Liver (tissue), 9 donors: ENCODE results near the gene LRRC45. TPM values are rescaled to one million over a fixed set of nuclear protein-coding genes. Genes with fewer than 3 reads are reported as not detected.

Experiments used
- DNase-seq: peaks from one replicate; pipeline ENCODE4 v3.0.0-alpha.2; 2017; ENCODE audit warnings: low spot score
- H3K27ac ChIP-seq, 2 donors: one replicate each; pipeline ENCODE4 v1.7.0; 2013; ENCODE audit warnings: inconsistent platforms in 2 of 2, low read length in 2 of 2, control low read depth in 1 of 2, low read depth in 1 of 2, mild to moderate bottlenecking in 1 of 2
- H3K27me3 ChIP-seq, 4 donors: one replicate each; pipeline versions ENCODE4 v1.6.1 to v1.7.0; 2013; ENCODE audit warnings: low read length in 3 of 4, inconsistent platforms in 1 of 4, mild to moderate bottlenecking in 1 of 4, moderate library complexity in 1 of 4; ENCODE audit not compliant: control insufficient read depth in 4 of 4, insufficient read depth in 4 of 4
- H3K36me3 ChIP-seq, 4 donors: one replicate each; pipeline versions ENCODE4 v1.6.1 to v1.7.0; 2013; ENCODE audit warnings: low read length in 3 of 4, mild to moderate bottlenecking in 3 of 4, low read depth in 1 of 4, moderate library complexity in 1 of 4; ENCODE audit not compliant: control insufficient read depth in 4 of 4, insufficient read depth in 3 of 4
- H3K4me1 ChIP-seq, 4 donors: one replicate each; pipeline versions ENCODE4 v1.6.1 to v1.7.0; 2013; ENCODE audit warnings: low read length in 3 of 4, mild to moderate bottlenecking in 3 of 4, moderate library complexity in 1 of 4; ENCODE audit not compliant: control insufficient read depth in 4 of 4, insufficient read depth in 4 of 4
- H3K4me3 ChIP-seq, 3 donors: one replicate each; pipeline versions ENCODE4 v1.6.1 to v1.7.0; 2013; ENCODE audit warnings: low read length in 3 of 3, control low read depth in 1 of 3, low read depth in 1 of 3, mild to moderate bottlenecking in 1 of 3
- H3K9ac ChIP-seq, 2 donors: one replicate each; pipeline ENCODE4 v1.7.0; 2013; ENCODE audit warnings: low read length in 2 of 2, mild to moderate bottlenecking in 2 of 2, moderate library complexity in 2 of 2, control low read depth in 1 of 2, low read depth in 1 of 2
- H3K9me3 ChIP-seq, 4 donors: one replicate each; pipeline versions ENCODE4 v1.6.1 to v1.7.0; 2013; ENCODE audit warnings: low read length in 3 of 4; ENCODE audit not compliant: control insufficient read depth in 4 of 4
- CTCF ChIP-seq: fragments of 150-350 bp; IDR thresholded peaks from 2 replicates; pipeline ENCODE4 v1.5.1; 2017; ENCODE audit warnings: improper control_type of control experiment, low read depth, low read length; ENCODE audit not compliant: missing input control
- FOXA1 ChIP-seq: IDR thresholded peaks from 2 replicates; pipeline ENCODE4 v1.6.1; 2016; ENCODE audit warnings: antibody characterized with exemption
- GABPA ChIP-seq, 2 donors: IDR thresholded peaks in 1 of 2; conservative IDR thresholded peaks in 1 of 2; 2 replicates each; pipeline ENCODE4 v1.6.1; 2016; ENCODE audit warnings: antibody characterized with exemption in 2 of 2, mild to moderate bottlenecking in 1 of 2, moderate library complexity in 1 of 2
- HNF4A ChIP-seq, 2 donors: conservative IDR thresholded peaks; 2 replicates each; pipeline ENCODE4 v1.6.1; 2016; ENCODE audit warnings: antibody characterized with exemption in 2 of 2, mild to moderate bottlenecking in 2 of 2
- JUND ChIP-seq, 2 donors: IDR thresholded peaks; 2 replicates each; pipeline ENCODE4 v1.6.1; 2016; ENCODE audit warnings: antibody characterized with exemption in 2 of 2
- MAX ChIP-seq: IDR thresholded peaks from 2 replicates; pipeline ENCODE4 v1.6.1; 2016; ENCODE audit warnings: antibody characterized with exemption
- RAD21 ChIP-seq, 2 donors: IDR thresholded peaks; 2 replicates each; pipeline ENCODE4 v1.6.1; 2016; ENCODE audit warnings: antibody characterized with exemption in 2 of 2, mild to moderate bottlenecking in 2 of 2
- RXRA ChIP-seq, 2 donors: IDR thresholded peaks; 2 replicates each; pipeline ENCODE4 v1.6.1; 2017 to 2018; ENCODE audit warnings: antibody characterized with exemption in 2 of 2, mild to moderate bottlenecking in 1 of 2
- SP1 ChIP-seq: IDR thresholded peaks from 2 replicates; pipeline ENCODE4 v1.6.1; 2018; ENCODE audit warnings: antibody characterized with exemption, mild to moderate bottlenecking
- YY1 ChIP-seq: IDR thresholded peaks from 2 replicates; pipeline ENCODE4 v1.6.1; 2016; ENCODE audit warnings: antibody characterized with exemption, mild to moderate bottlenecking
- WGBS: extraction: QIAGEN DNeasy Blood & Tissue Kit; methylation state at CpG from one replicate; pipeline ENCODE4 v1.1.7; 2013; 5-methylcytosine and 5-hydroxymethylcytosine counted together
- polyA plus RNA-seq, 2 donors: library from polyadenylated mRNA; stranded (reverse) in 1 of 2; unstranded in 1 of 2; fragments of 200-250 nt in 1 of 2; fragments of >200 nt in 1 of 2; fragmentation: Nextera tagmentation in 1 of 2; extraction: Ambion mirVana in 1 of 2; gene quantifications; one replicate each; pipeline versions ENCODE4 v1.2.1 to v1.2.3, GENCODE V29; 2013 to 2015
- total RNA-seq, 2 donors: library from RNA; depleted of rRNA; stranded (reverse); fragments of >200 nt; gene quantifications; one replicate each; pipeline ENCODE4 v1.2.3, GENCODE V29; 2014
- TF ChIP-seq, protein P1 (sequence below): IDR thresholded peaks from 2 replicates; pipeline ENCODE4 v1.6.1; 2016; ENCODE audit warnings: antibody characterized with exemption, mild to moderate bottlenecking
- donor health status: healthy.
- donor health status: healthy.
- donor health status: healthy.
- donor health status: healthy.
- donor health status: healthy.

LRRC45 gene
- total and polyA plus RNA-seq, 4 donors: 4.0 to 14.1 (median 7.0) TPM

DNA sequence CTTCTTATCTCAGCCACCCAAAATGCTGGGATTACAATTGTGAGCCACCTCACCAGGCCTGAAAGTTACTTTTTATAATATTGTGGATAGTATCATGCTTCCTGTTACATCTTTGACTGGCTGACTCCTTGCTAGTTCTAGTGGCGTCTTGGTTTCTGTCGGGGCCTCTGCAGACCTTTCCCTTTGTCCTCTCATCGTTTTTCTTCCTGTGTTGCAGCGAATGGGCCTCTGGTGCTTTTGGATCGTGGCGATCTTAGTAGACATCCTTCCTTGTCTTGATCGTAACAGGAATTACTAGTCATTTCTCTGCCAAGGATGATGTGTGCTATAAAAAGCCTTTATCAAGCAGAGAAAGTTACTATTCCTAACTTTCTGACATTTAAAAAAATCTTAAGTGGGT lies 24.9 kb upstream of the LRRC45 start:
- DNase-seq: no peak
- no peak overlapping the region for H3K27ac ChIP-seq
- no peaks in the 10 kb centered on the region for H3K27me3 ChIP-seq
- H3K9ac ChIP-seq: no peak overlapping the region
- H3K9me3 ChIP-seq: no peaks in the 10 kb centered on the region
- H3K36me3 ChIP-seq: peaks cover 0 to 3% (median under 1%) of the 10 kb centered on the region in 4 donors
- peaks cover 6 to 25% (median 17%) of the 10 kb centered on the region in 4 donors for H3K4me1 ChIP-seq
- no peak for TF ChIP-seq MAX
- no peak for TF ChIP-seq JUND (IDR thresholded peaks at IDR 0.05)
- no peak for TF ChIP-seq CTCF
- no peak for TF ChIP-seq YY1
- no peak for TF ChIP-seq GABPA (IDR thresholded peaks at IDR 0.05 in 1 of 2, conservative IDR thresholded peaks at IDR 0.05 in 1 of 2)
- TF ChIP-seq FOXA1: no peak
- no peak overlapping the region for H3K4me3 ChIP-seq
- WGBS: 86% methylated on average over 7 of the region's 7 CpGs

GRCh38 chr17:81998691-81999438 lies 24.2 kb upstream of the LRRC45 start:
- TF ChIP-seq RXRA (IDR thresholded peaks at IDR 0.05) (no peak), SP1 (no peak), RAD21 (IDR thresholded peaks at IDR 0.05) (no peak), HNF4A (conservative IDR thresholded peaks at IDR 0.05) (no peak), FOXA1 (no peak), CTCF (no peak)
- TF ChIP-seq, protein P1, sequence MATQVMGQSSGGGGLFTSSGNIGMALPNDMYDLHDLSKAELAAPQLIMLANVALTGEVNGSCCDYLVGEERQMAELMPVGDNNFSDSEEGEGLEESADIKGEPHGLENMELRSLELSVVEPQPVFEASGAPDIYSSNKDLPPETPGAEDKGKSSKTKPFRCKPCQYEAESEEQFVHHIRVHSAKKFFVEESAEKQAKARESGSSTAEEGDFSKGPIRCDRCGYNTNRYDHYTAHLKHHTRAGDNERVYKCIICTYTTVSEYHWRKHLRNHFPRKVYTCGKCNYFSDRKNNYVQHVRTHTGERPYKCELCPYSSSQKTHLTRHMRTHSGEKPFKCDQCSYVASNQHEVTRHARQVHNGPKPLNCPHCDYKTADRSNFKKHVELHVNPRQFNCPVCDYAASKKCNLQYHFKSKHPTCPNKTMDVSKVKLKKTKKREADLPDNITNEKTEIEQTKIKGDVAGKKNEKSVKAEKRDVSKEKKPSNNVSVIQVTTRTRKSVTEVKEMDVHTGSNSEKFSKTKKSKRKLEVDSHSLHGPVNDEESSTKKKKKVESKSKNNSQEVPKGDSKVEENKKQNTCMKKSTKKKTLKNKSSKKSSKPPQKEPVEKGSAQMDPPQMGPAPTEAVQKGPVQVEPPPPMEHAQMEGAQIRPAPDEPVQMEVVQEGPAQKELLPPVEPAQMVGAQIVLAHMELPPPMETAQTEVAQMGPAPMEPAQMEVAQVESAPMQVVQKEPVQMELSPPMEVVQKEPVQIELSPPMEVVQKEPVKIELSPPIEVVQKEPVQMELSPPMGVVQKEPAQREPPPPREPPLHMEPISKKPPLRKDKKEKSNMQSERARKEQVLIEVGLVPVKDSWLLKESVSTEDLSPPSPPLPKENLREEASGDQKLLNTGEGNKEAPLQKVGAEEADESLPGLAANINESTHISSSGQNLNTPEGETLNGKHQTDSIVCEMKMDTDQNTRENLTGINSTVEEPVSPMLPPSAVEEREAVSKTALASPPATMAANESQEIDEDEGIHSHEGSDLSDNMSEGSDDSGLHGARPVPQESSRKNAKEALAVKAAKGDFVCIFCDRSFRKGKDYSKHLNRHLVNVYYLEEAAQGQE: no peak
- H3K27ac ChIP-seq: no peak overlapping the region

More at GRCh38 chr17:81998691-81999438, 24.2 kb upstream of the LRRC45 start:
- peaks cover 0 to 3% (median 2%) of the 10 kb centered on the region in 4 donors for H3K36me3 ChIP-seq
- H3K4me3 ChIP-seq: no peak overlapping the region
- H3K9me3 ChIP-seq: no peaks in the 10 kb centered on the region
- 91% methylated on average over 14 of the region's 14 CpGs for WGBS
- H3K4me1 ChIP-seq: peaks cover 6 to 25% (median 17%) of the 10 kb centered on the region in 4 donors
- DNase-seq: no peak
- no peak overlapping the region for H3K9ac ChIP-seq
- no peaks in the 10 kb centered on the region for H3K27me3 ChIP-seq
